ENCODE data around the gene ARHGEF12.

The ARHGEF12 gene

DNA sequence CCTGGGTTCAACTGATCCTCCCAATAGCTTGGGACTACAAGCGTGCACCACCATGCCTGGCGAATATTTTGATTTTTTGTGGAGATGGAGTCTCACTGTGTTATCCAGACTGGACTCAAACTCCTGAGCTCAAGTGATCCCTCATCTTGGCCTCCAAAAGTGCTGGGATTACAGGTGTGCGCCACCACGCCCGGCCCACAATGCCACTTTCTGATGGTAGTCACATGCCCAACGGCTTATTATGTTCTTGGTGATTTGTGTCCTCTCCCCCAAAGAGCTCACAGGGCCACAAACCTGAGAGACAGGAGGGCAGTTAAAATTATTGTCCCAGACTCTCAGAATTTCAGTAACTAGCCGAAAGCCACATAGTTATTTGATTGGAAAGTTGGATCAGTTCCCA lies 185.0 kb downstream of the ARHGEF12 start:
- no peak for DNase-seq

DNA sequence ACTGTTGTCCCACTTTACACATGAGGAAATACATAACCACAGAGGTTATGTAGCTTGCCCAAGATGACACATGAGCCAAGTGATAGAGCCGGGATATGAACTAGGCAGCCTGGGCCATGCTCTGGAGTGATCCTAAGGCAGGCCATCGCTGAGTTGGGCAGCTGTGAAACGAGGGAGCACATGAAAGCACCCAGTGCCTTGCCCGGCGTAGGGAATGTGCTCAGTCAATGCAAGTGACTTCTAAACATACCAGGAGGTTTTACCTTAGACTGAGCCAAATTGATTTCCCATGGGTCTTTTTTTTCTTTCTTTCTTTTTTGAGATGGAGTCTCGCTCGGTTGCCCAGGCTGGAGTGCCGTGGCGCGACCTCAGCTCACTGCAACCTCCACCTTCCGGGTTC lies 185.8 kb downstream of the ARHGEF12 start:
- no peak for DNase-seq

DNA sequence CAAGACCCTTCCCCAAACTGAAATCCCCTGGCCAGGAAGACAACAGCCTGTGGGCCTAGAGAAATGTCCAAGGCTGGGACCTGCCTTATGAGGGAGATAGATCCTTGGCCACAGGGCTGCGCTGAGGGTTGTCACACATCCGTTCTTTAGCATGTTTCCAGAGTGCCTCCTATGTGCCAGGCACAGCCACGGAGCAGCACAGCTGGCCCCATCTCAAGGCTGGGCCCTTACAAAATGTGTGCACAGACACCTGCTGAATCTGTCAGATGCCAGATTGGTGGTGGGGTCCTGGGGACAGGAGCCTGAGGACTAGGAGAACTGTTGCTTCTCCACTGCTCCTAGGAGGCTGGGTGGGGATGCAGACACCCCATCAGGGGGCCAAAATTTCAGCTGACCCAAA lies 186.5 kb downstream of the ARHGEF12 start:
- DNase-seq: no peak

- no peak for DNase-seq
Observed at GRCh38 chr11:120523196-120523595, 187.0 kb downstream of the ARHGEF12 start.

DNA sequence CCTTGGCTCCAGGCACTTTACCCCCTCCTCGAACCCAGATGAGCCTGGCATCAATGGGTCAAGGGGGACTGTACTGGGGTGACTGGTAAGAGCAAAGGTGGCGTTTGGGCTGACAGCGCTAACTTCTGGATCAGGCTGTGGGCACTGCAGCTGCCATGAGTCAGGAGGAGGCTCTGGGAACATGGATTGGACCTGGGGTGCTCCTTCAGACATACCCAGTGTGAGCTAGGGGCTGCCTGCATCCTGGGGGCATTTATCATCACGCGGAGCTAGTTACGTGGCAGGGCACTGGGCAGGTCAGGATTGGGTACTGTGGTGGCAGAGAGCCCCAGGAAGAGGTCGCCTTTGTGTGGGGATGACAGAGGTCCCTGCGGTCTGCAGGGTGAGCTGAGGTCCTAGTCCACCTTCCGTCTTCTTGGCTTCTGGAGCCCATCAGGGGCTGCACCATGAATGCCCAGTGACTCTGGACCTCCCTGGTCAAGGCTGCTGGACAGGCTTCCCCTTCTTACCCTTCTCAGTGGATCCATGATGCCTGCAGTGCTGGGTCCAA lies 188.4 kb downstream of the ARHGEF12 start:
- no peak for DNase-seq

GRCh38 chr11:120525261-120526171 lies 189.3 kb downstream of the ARHGEF12 start:
- DNase-seq: no peak

GRCh38 chr11:120526241-120526640 lies 190.0 kb downstream of the ARHGEF12 start:
- no peak for DNase-seq

GRCh38 chr11:120527111-120527761 lies 191.0 kb downstream of the ARHGEF12 start:
- DNase-seq: no peak

DNA sequence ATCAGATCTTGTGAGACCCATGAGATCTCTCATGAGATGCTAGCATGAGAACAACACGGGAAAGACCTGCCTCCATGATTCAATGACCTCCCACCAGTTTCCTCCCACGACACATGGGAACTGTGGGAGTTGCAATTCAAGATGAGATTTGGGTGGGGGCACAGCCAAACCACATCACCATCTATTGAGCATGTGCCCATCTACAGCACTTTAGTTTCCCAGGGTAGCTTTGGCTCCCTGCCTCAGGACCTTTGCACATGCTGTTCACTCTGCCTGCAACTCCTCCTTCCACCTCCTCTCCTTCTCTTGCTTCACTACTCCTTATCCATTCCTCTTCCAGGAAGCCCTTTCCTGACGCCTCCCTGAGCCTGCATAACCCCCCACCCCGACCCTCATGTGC lies 192.5 kb downstream of the ARHGEF12 start:
- no peak for DNase-seq

DNA sequence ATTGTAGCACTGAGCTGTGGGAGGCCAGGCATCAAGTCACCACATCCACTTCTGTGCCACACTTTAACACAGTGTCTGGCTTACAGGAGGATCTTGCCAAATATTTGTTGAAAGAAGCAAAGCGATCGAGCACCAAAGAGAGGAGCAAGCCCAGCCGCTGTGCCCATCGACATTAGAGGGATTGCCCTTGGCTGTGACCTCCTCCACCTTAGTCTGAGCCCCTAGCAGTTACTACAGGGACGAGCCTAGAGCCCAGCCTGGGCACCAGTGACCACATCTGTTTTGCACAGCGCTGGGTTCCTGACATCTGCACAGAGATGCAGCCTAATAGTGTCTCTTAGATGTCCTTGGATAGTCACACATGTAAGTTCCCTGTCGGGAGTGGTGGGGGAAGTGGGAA lies 193.0 kb downstream of the ARHGEF12 start:
- no peak for DNase-seq

DNA sequence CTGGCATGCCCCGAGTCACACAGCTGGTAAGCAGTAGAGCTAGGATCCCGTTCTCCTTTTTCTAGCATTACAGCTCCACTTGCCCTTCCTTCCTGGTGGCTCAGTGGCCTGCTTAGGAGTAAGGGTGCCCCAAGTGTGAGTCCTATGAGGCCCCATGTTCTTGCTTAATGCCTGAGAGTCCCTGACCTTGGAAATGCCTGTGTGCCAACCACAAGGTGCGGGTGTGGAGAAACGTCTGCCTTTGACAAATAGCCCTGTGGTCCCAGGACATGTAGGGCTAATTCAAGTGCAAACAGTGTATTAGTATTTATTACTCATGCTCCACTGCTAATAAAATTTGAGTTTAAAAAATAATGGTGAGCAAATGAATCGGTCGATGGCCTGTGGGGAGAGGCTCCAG lies 193.7 kb downstream of the ARHGEF12 start:
- DNase-seq: no peak

DNA sequence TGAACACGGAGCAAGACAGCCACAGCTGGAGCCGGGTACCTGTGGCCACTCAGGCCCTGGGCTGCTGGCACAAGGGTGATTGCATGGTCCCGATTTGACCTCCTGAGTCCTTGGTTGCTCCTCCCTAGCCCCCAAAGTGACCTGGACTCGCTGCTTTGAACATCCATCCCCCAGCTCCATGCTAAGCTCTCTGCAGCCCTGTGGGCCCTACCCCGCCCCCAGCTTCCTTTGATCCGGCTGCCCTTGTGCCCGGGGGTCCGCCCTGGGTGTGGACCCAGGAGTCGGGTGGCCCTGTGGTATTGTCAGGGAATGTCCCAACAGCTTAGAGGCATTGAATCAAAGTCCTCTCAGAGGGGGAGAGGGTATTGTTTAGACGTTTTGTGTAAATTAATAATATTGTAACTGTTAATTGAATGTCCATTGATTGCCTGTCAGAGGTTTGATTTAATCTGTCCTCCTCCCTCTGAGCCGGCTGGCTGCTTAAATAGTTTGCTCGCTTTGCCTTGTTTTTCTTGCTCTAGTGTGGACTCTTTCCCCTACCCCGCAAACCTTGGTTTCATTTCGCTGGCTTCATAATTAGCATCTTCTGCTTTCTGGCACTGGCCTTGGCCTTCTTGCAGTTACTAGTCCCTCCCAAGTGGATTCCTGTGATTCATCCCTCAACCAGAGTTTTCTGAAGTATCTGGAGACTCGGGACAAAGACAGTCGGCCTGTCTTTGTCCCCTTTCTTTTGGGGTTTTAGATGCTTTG lies 196.0 kb downstream of the ARHGEF12 start:
- DNase-seq: no peak

DNA sequence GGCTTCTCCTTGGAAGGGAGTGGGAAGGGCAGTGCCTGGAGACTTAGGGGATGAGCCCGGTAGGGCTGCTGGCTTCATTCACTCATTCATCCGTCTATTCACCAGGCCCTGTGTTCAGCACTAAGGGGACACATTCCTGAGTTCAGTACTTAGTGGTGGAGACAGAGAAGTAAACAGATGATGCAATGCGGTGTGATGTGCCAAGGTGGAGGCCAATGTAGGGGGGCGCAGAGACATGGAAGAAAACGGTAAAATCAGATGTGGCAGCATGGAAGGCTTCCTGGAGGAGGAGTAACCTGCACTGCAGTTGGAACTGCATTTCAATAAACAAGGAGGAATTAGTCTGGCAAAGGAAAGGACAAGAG lies 196.6 kb downstream of the ARHGEF12 start:
- DNase-seq: no peak

DNA sequence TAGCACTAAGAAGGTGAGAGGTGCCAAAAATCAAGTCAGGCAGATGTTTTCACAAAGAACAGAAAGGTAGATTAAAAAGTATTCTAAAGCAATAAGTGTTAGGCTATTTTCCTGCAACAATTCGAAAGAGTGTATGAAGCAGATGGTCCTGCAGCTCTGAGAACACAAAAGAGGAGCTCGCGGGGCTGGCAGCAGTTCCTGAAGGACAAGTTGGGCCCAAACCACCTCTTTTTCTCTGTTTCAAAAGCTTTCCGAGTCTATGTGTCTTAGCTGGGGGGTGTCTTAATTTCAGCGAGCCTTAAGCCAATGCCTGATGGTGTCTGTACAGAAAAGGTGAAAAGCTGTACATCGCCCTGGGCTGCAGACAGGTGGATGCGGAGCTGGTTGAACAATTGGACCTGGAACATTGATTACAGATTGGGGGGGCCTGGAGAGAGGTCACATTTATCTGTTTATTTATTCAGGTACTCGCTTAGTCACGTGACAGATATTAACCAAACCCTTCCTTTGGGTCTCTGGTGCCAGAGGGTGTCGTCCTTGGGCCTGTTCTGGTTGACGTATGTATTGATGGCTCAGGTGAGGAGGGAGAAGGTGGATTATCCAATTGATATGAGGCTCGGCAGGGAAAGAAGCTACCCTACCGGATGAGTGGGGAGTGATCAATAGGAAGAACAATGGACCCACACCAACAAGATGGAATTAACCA lies 200.0 kb downstream of the ARHGEF12 start:
- no peak for DNase-seq

DNA sequence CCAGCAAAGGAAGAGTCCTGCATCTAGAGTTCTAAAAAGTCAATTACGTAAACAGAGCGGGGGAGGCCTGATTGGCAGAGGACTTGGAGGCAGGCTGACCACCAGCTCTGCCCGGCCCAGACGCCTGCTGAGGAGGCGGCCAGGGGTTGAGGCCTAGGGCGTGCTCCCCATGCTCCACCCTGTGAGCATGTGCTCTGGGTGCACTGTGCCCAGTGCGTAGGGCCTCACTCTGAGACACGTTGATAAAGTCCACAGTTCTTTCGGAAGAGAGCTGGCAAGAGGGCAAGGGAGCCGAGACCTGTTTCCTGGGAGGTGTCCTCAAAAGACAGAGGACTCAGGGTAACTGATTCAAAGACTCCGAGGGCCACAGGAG lies 200.6 kb downstream of the ARHGEF12 start:
- no peak for DNase-seq

GRCh38 chr11:120537996-120538395 lies 201.8 kb downstream of the ARHGEF12 start:
- no peak for DNase-seq

GRCh38 chr11:120538707-120539106 lies 202.5 kb downstream of the ARHGEF12 start:
- DNase-seq: no peak
